SK-N-SH (cell line): ENCODE measurements around the gene NR0B2. TPM values are rescaled to one million over a fixed set of nuclear protein-coding genes. Genes with fewer than 3 reads are reported as not detected.

Experiments
- CTCF ChIA-PET: fragments of 300-600, 350-600 bp; formaldehyde crosslinking; extraction: SDS; loops from one replicate; lab custom pipeline; 2021; lab: Yijun Ruan, JAX
- POLR2A ChIA-PET: fragments of 350-600 bp; sonication (Branson Sonifier 250); formaldehyde crosslinking; extraction: SDS; loops from one replicate; lab custom pipeline; 2020; ENCODE audit warnings: antibody characterized with exemption, inconsistent platforms; lab: Yijun Ruan, JAX
- DNase-seq: peaks from one replicate; pipeline ENCODE4 v3.0.0; 2012
- H2AFZ ChIP-seq: fragments of 200-600 bp; sonication (generic); 2 replicates; pipeline ENCODE4 v1.8.1; 2016; ENCODE audit warnings: antibody characterized with exemption, mild to moderate bottlenecking, low read depth
- H3F3A ChIP-seq: fragments of 200-600 bp; sonication (generic); replicated peaks from 2 replicates; pipeline ENCODE3; 2016; ENCODE audit warnings: antibody characterized with exemption, mild to moderate bottlenecking; ENCODE audit not compliant: insufficient read depth
- H3K27ac ChIP-seq, 2 experiments: fragments of 200-500 bp in 1 of 2; fragments of 200-600 bp in 1 of 2; sonication (Bioruptor generic) in 1 of 2; sonication (generic), shearing (Covaris generic) in 1 of 2; 2 replicates each; pipeline versions ENCODE4 v1.5.1 to v1.6.1; 2014 to 2016; ENCODE audit warnings: low read depth in 2 of 2, inconsistent platforms in 1 of 2, low read length in 1 of 2, mild to moderate bottlenecking in 1 of 2, mixed read lengths in 1 of 2
- H3K27me3 ChIP-seq: fragments of 200-600 bp; sonication (generic), shearing (Covaris generic); 2 replicates; pipeline ENCODE4 v1.6.1; 2016; ENCODE audit warnings: mixed run types; ENCODE audit not compliant: insufficient read depth
- H3K36me3 ChIP-seq, 2 experiments: fragments of 200-500 bp in 1 of 2; fragments of 200-600 bp in 1 of 2; sonication (Bioruptor generic) in 1 of 2; sonication (generic) in 1 of 2; replicated peaks in 1 of 2; 2 replicates each; pipeline versions ENCODE3 to v1.5.1; 2014 to 2016; ENCODE audit warnings: low read length in 1 of 2, mild to moderate bottlenecking in 1 of 2; ENCODE audit not compliant: insufficient read depth in 2 of 2, control insufficient read depth in 1 of 2
- H3K4me1 ChIP-seq, 2 experiments: fragments of 200-500 bp in 1 of 2; fragments of 200-600 bp in 1 of 2; sonication (Bioruptor generic) in 1 of 2; sonication (generic), shearing (Covaris generic) in 1 of 2; 2 replicates each; pipeline versions ENCODE4 v1.5.1 to v1.6.1; 2014 to 2016; ENCODE audit warnings: low read depth in 1 of 2, low read length in 1 of 2, mixed run types in 1 of 2; ENCODE audit not compliant: insufficient read depth in 2 of 2, control insufficient read depth in 1 of 2
- H3K4me2 ChIP-seq: fragments of 200-600 bp; sonication (generic), shearing (Covaris generic); 2 replicates; pipeline ENCODE4 v1.6.1; 2017; ENCODE audit warnings: mixed run types
- H3K4me3 ChIP-seq, 2 experiments: fragments of 200-500 bp in 1 of 2; fragments of 200-600 bp in 1 of 2; sonication (Bioruptor generic) in 1 of 2; sonication (generic), shearing (Covaris generic) in 1 of 2; 2 replicates each; pipeline versions ENCODE4 v1.5.1 to v1.8.1; 2014 to 2016; ENCODE audit warnings: low read depth in 2 of 2, inconsistent platforms in 1 of 2, low read length in 1 of 2, mild to moderate bottlenecking in 1 of 2, mixed read lengths in 1 of 2, moderate library complexity in 1 of 2
- H3K79me2 ChIP-seq: fragments of 200-600 bp; sonication (generic); 2 replicates; pipeline ENCODE4 v1.8.1; 2017; ENCODE audit warnings: mild to moderate bottlenecking; ENCODE audit not compliant: insufficient read depth
- H3K9ac ChIP-seq: fragments of 200-600 bp; sonication (generic); 2 replicates; pipeline ENCODE4 v1.6.1; 2017; ENCODE audit warnings: mixed run types
- H3K9me2 ChIP-seq: fragments of 200-600 bp; sonication (generic); 2 replicates; pipeline ENCODE4 v1.6.1; 2017; ENCODE audit warnings: mixed run types
- H3K9me3 ChIP-seq: fragments of 200-600 bp; sonication (generic); 2 replicates; pipeline ENCODE4 v1.6.1; 2017; ENCODE audit warnings: mixed run types, mild to moderate bottlenecking, moderate library complexity
- H4K20me1 ChIP-seq: fragments of 200-600 bp; sonication (generic); 2 replicates; pipeline ENCODE4 v1.6.1; 2017; ENCODE audit warnings: mild to moderate bottlenecking, mixed run types; ENCODE audit not compliant: insufficient read depth
- CTCF ChIP-seq: fragments of 200-600 bp; sonication (generic); IDR thresholded peaks from 2 replicates; pipeline ENCODE4 v1.6.1; 2017; ENCODE audit warnings: antibody characterized with exemption, mild to moderate bottlenecking, moderate library complexity
- EZH2phosphoT487 ChIP-seq: fragments of 200-600 bp; sonication (generic); IDR thresholded peaks from 2 replicates; pipeline ENCODE4 v1.6.1; 2017; ENCODE audit warnings: low read depth, mixed run types, mild to moderate bottlenecking, antibody characterized with exemption, moderate library complexity, borderline replicate concordance
- FOSL2 ChIP-seq: IDR thresholded peaks from 2 replicates; pipeline ENCODE4 v1.4.0; 2012; ENCODE audit warnings: low read depth, mild to moderate bottlenecking, moderate library complexity, borderline replicate concordance
- MXI1 ChIP-seq: IDR thresholded peaks from 2 replicates; pipeline ENCODE4 v1.6.1; 2012; ENCODE audit warnings: mild to moderate bottlenecking, low read depth, low read length, improper control_type of control experiment
- NFIC ChIP-seq: IDR thresholded peaks from 2 replicates; pipeline ENCODE4 v1.4.0; 2012; ENCODE audit warnings: borderline replicate concordance
- RAD21 ChIP-seq: IDR thresholded peaks from 2 replicates; pipeline ENCODE4 v1.6.1; 2012; ENCODE audit warnings: mild to moderate bottlenecking, low read length
- RCOR1 ChIP-seq: fragments of 150-350 bp; IDR thresholded peaks from 2 replicates; pipeline ENCODE4 v1.6.1; 2017; ENCODE audit warnings: antibody characterized with exemption, low read length
- SIN3A ChIP-seq: IDR thresholded peaks from 2 replicates; pipeline ENCODE4 v1.6.1; 2012; ENCODE audit warnings: low read depth, mild to moderate bottlenecking, low read length, moderate library complexity, borderline replicate concordance
- TCF12 ChIP-seq: IDR thresholded peaks from 2 replicates; pipeline ENCODE4 v1.4.0; 2012
- YY1 ChIP-seq: IDR thresholded peaks from 2 replicates; pipeline ENCODE4 v1.4.0; 2012; ENCODE audit warnings: low read depth, mild to moderate bottlenecking
- WGBS: methylation state at CpG from one replicate; pipeline ENCODE4 v1.1.6; 2017; ENCODE audit warnings: low lambda C conversion rate; 5-methylcytosine and 5-hydroxymethylcytosine counted together
- polyA plus RNA-seq, 3 experiments: library from polyadenylated mRNA; depleted of rRNA; stranded (reverse); fragments of >200 nt; gene quantifications; 2 replicates each; pipeline ENCODE4 v1.2.3, GENCODE V29; 2012

Gene NR0B2
- polyA plus RNA-seq, 1 of the 3 experiments (the other 2 are of a cell fraction), result not detected

DNA sequence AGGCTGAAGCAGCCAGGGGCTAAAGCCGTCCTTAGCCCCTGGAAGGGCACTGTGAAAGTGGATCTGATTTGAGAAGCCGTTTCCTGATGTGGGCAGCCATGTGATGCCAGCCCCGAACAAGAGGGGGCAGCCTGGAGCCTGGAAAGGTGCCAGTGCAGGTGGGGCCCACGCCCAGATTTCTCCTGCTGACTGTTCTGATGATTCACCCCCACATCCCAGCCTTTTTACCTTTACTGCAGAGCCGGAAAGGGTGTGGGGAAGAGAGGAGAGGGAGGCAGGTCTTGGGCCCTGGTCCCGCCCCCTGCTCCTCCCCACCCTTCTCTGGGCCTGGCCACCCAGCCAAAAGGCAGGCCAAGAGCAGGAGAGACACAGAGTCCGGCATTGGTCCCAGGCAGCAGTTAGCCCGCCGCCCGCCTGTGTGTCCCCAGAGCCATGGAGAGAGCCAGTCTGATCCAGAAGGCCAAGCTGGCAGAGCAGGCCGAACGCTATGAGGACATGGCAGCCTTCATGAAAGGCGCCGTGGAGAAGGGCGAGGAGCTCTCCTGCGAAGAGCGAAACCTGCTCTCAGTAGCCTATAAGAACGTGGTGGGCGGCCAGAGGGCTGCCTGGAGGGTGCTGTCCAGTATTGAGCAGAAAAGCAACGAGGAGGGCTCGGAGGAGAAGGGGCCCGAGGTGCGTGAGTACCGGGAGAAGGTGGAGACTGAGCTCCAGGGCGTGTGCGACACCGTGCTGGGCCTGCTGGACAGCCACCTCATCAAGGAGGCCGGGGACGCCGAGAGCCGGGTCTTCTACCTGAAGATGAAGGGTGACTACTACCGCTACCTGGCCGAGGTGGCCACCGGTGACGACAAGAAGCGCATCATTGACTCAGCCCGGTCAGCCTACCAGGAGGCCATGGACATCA lies 50.7 kb downstream of the NR0B2 start, which contains the start of gene SFN:
TSS of gene SFN (plus strand) at position 369 of the 904 bp plus-strand sequence. CDS start at position 433, 64 bp downstream.
- peak within 1 kb of the TSS; percentile 98; the same call in 1 of the 2 replicates for H3K4me2 ChIP-seq
- CTCF ChIA-PET, result interaction anchor here (0.6 to 1.2 kb wide), 5 partner anchors 14 to 276 kb away, joined by 3 to 4 read pairs (median 3); no protein-coding TSS in a partner anchor
- no peaks in the 10 kb centered on the region for H3K27me3 ChIP-seq
- no peak for DNase-seq
- no peak within 1 kb of the TSS for H3K9ac ChIP-seq
- no peaks in the 10 kb centered on the region for H4K20me1 ChIP-seq
- no peaks in the 10 kb centered on the region for H3K36me3 ChIP-seq
- H3K9me2 ChIP-seq, result no peaks in the 10 kb centered on the region
- 90% methylated on average over 29 of the region's 37 CpGs for WGBS
- H3K4me1 ChIP-seq, result peaks cover 6 to 7% of the 10 kb centered on the region in 2 experiments; a peak in 2 of 4 replicates
- no peaks in the 10 kb centered on the region for H3K79me2 ChIP-seq
- no peaks in the 10 kb centered on the region for H3K9me3 ChIP-seq
- POLR2A ChIA-PET, result no interaction called here
- H3K27ac ChIP-seq, result no peak within 1 kb of the TSS
- TF ChIP-seq SIN3A, result no peak
- TF ChIP-seq RCOR1, result no peak
- TF ChIP-seq YY1, result no peak
- peak; percentile 25; the same call in 1 of the 2 replicates for TF ChIP-seq NFIC
- peak; percentile 41; the same call in 1 of the 2 replicates for TF ChIP-seq CTCF
- TF ChIP-seq, all 33 proteins: peak for 2
- no peak within 1 kb of the TSS for H3K4me3 ChIP-seq
- peaks cover 13% of the 10 kb centered on the region for H3F3A ChIP-seq
- H2AFZ ChIP-seq, result 0 out of 2 replicates have a peak within 1 kb of the TSS, but pooled peaks have one; percentile 97

- POLR2A ChIA-PET, result no interaction called here
- Histone ChIP-seq H3K36me3 (no peaks in the 10 kb centered on the region), H3K79me2 (no peaks in the 10 kb centered on the region), H3K4me1 (peaks cover 6 to 7% of the 10 kb centered on the region in 2 experiments; a peak in 2 of 4 replicates), H3F3A (peaks cover 13% of the 10 kb centered on the region), H4K20me1 (no peaks in the 10 kb centered on the region), H3K4me2 (no peak overlapping the region), H3K9me2 (no peaks in the 10 kb centered on the region), H2AFZ (no peak overlapping the region), H3K27me3 (no peaks in the 10 kb centered on the region), H3K9me3 (no peaks in the 10 kb centered on the region), H3K27ac (no peak overlapping the region), H3K9ac (no peak overlapping the region), H3K4me3 (no peak overlapping the region)
- TF ChIP-seq EZH2phosphoT487 (no peak), FOSL2 (no peak), SIN3A (no peak), CTCF (no peak), RAD21 (no peak), MXI1 (no peak), TCF12 (no peak)
- CTCF ChIA-PET, result interaction anchor here (1.0 to 1.5 kb wide), 2 partner anchors 9 to 16 kb away, joined by 3 to 5 read pairs; no protein-coding TSS in a partner anchor
- WGBS, result 80% methylated on average over 7 of the region's 7 CpGs
- DNase-seq, result no peak
Measured at GRCh38 chr1:26861889-26862378, 51.8 kb downstream of the NR0B2 start.

Other genes with a start within 250 kb of the NR0B2 start
- gene ARID1A, start 218.0 kb downstream of the NR0B2 start, polyA plus RNA-seq (2012; rRNA removed), result 14.2 and 26.5 TPM in 2 replicates
- gene PIGV, start 126.0 kb downstream of the NR0B2 start, polyA plus RNA-seq (2012; rRNA removed), result 16.5 and 26.4 TPM in 2 replicates
- gene ZDHHC18, start 87.3 kb downstream of the NR0B2 start, polyA plus RNA-seq (2012; rRNA removed), result 33.0 and 35.3 TPM in 2 replicates
- gene SFN, start 50.8 kb downstream of the NR0B2 start, polyA plus RNA-seq (2012; rRNA removed), result 0.18 and 0.23 TPM in 2 replicates
- gene GPN2, start 23.7 kb downstream of the NR0B2 start, polyA plus RNA-seq (2012; rRNA removed), result 20.6 and 24.0 TPM in 2 replicates
- 9.1 and 11.1 TPM in 2 replicates for gene GPATCH3, start 13.5 kb downstream of the NR0B2 start, polyA plus RNA-seq (2012; rRNA removed)
- gene NUDC, start 7.8 kb upstream of the NR0B2 start, polyA plus RNA-seq (2012; rRNA removed), result 96.2 and 153 TPM in 2 replicates
- not detected in 2 replicates for gene KDF1, start 46.5 kb upstream of the NR0B2 start, polyA plus RNA-seq (2012; rRNA removed)
- gene TRNP1, start 79.7 kb upstream of the NR0B2 start, polyA plus RNA-seq (2012; rRNA removed), result 8.8 and 11.6 TPM in 2 replicates
- 0.78 and 1.2 TPM in 2 replicates for gene TENT5B, start 98.9 kb upstream of the NR0B2 start, polyA plus RNA-seq (2012; rRNA removed)
- 5.6 and 11.4 TPM in 2 replicates for gene SLC9A1, start 241.2 kb upstream of the NR0B2 start, polyA plus RNA-seq (2012; rRNA removed)